GM19438 (cell line): ENCODE measurements around the gene MBL2.

ENCODE experiments used
- ATAC-seq: cut with Tn5 transposase; IDR thresholded peaks from one replicate; pipeline ENCODE4 v1.9.1; 2021; ENCODE audit warnings: low read depth; ENCODE audit not compliant: unreplicated experiment

The MBL2 gene

GRCh38 chr10:52772623-52773022 is at the start of gene MBL2:
Gene MBL2 (minus strand): TSS chr10:52772784. CDS start chr10:52771635, 1,149 bp downstream.
- no peak for ATAC-seq

GRCh38 chr10:52820309-52820708 is 47.7 kb upstream of the MBL2 start:
- ATAC-seq, result no peak

GRCh38 chr10:52818019-52818418 is 45.4 kb upstream of the MBL2 start:
- ATAC-seq, result peak; percentile 92

- ATAC-seq, result peak; percentile 49
Observed at GRCh38 chr10:52814506-52814905, 41.9 kb upstream of the MBL2 start.

- ATAC-seq, result no peak
Observed at GRCh38 chr10:52811776-52812175, 39.2 kb upstream of the MBL2 start.

- no peak for ATAC-seq
Observed at GRCh38 chr10:52810761-52811160, 38.2 kb upstream of the MBL2 start.

- ATAC-seq, result no peak
Observed at GRCh38 chr10:52807803-52808202, 35.2 kb upstream of the MBL2 start.

GRCh38 chr10:52805414-52806285 is 33.1 kb upstream of the MBL2 start:
- ATAC-seq, result no peak

GRCh38 chr10:52801947-52802346 is 29.4 kb upstream of the MBL2 start:
- no peak for ATAC-seq

GRCh38 chr10:52786098-52786497 is 13.5 kb upstream of the MBL2 start:
- ATAC-seq, result no peak

GRCh38 chr10:52785418-52785817 is 12.8 kb upstream of the MBL2 start:
- ATAC-seq, result no peak

- no peak for ATAC-seq
Observed at GRCh38 chr10:52783726-52784125, 11.1 kb upstream of the MBL2 start.

- no peak for ATAC-seq
Observed at GRCh38 chr10:52782554-52782953, 10.0 kb upstream of the MBL2 start.

GRCh38 chr10:52780391-52781155 is 8.0 kb upstream of the MBL2 start:
- ATAC-seq, result no peak

GRCh38 chr10:52779541-52780390 is 7.2 kb upstream of the MBL2 start:
- peak; percentile 90 for ATAC-seq

GRCh38 chr10:52778511-52779392 is 6.2 kb upstream of the MBL2 start:
- no peak for ATAC-seq

GRCh38 chr10:52777414-52777813 is 4.8 kb upstream of the MBL2 start:
- no peak for ATAC-seq

- ATAC-seq, result no peak
Observed at GRCh38 chr10:52776471-52776903, 3.9 kb upstream of the MBL2 start.

GRCh38 chr10:52775132-52775647 is 2.6 kb upstream of the MBL2 start:
- no peak for ATAC-seq
